Uterus (tissue), 4 donors: ENCODE measurements around the gene SHB. TPM values are rescaled to one million over a fixed set of nuclear protein-coding genes. Genes with fewer than 3 reads are reported as not detected.

Source experiments
- DNase-seq, 2 donors: peaks; one replicate each; pipeline ENCODE4 v3.0.0-alpha.2; 2019 to 2020
- H3K27ac ChIP-seq, 2 donors: fragments of 200-600 bp; sonication (generic); 1 replicate in 1 of 2; 2 replicates in 1 of 2; pipeline ENCODE4 v1.5.1; 2016 to 2018
- H3K27me3 ChIP-seq, 2 donors: fragments of 200-600 bp; sonication (generic); one replicate each; pipeline ENCODE4 v1.5.1; 2018 to 2019; ENCODE audit warnings: control low read depth in 1 of 2
- H3K36me3 ChIP-seq, 2 donors: fragments of 200-600 bp; sonication (generic); one replicate each; pipeline ENCODE4 v1.5.1; 2019; ENCODE audit warnings: control low read depth in 1 of 2
- H3K4me1 ChIP-seq, 2 donors: fragments of 200-600 bp; sonication (generic); one replicate each; pipeline ENCODE4 v1.5.1; 2018 to 2019; ENCODE audit warnings: control low read depth in 1 of 2
- H3K4me3 ChIP-seq, 2 donors: fragments of 200-600 bp; sonication (generic); 1 replicate in 1 of 2; 2 replicates in 1 of 2; pipeline ENCODE4 v1.5.1; 2018 to 2019; ENCODE audit warnings: mild to moderate bottlenecking in 1 of 2
- H3K9me3 ChIP-seq, 2 donors: fragments of 200-600 bp; sonication (generic); one replicate each; pipeline ENCODE4 v1.5.1; 2019; ENCODE audit warnings: control low read depth in 1 of 2
- CTCF ChIP-seq, 4 experiments: fragments of 200-600 bp in 2 of 4; fragments of 450-650 bp in 2 of 4; sonication (generic) in 2 of 4; IDR thresholded peaks; one replicate each; pipeline ENCODE4 v1.5.1; 2016 to 2019; ENCODE audit warnings: antibody characterized with exemption in 4 of 4, mild to moderate bottlenecking in 2 of 4, moderate library complexity in 1 of 4
- POLR2A ChIP-seq, 2 donors: fragments of 450-650 bp; IDR thresholded peaks; one replicate each; pipeline ENCODE4 v1.6.1; 2016; ENCODE audit warnings: antibody characterized with exemption in 2 of 2, mild to moderate bottlenecking in 1 of 2, moderate library complexity in 1 of 2
- intact Hi-C: fragments of 100-400 bp; cut with DNase I; formaldehyde crosslinking; loops from one replicate; pipeline ENCODE4 v1.15.1; 2023; ENCODE audit warnings: low total_unique reads
- total RNA-seq, 4 donors: library from RNA; depleted of rRNA in 3 of 4; stranded (reverse); fragments of >200 nt in 3 of 4; gene quantifications; one replicate each; pipeline versions ENCODE4 v1.1.0 to v1.2.4, GENCODE V29; 2014 to 2023
- donor health status: DM: yes; HTN: yes; CAD: no.

Gene SHB
- total RNA-seq, 4 donors from 2014 or later = 3.5 to 19.6 (median 7.3) TPM

- TF ChIP-seq CTCF (IDR thresholded peaks at IDR 0.05) = no peak
- TF ChIP-seq POLR2A (IDR thresholded peaks at IDR 0.05) = no peak
- Histone ChIP-seq H3K36me3 (no peaks in the 10 kb centered on the region), H3K4me1 (no peaks in the 10 kb centered on the region), H3K9me3 (no peaks in the 10 kb centered on the region), H3K4me3 (no peak overlapping the region), H3K27ac (peak overlapping the region; percentile 25 to 55), H3K27me3 (no peaks in the 10 kb centered on the region)
- no peak for DNase-seq
- intact Hi-C loops = no loop called here
Measured at GRCh38 chr9:38059233-38059936, 9.6 kb downstream of the SHB start.

- peak overlapping the region; percentile 25 to 55 for H3K27ac ChIP-seq
- H3K9me3 ChIP-seq = no peaks in the 10 kb centered on the region
- intact Hi-C loops = no loop called here
- DNase-seq = no peak
- TF ChIP-seq POLR2A (IDR thresholded peaks at IDR 0.05) (no peak), CTCF (IDR thresholded peaks at IDR 0.05) (no peak)
- no peak overlapping the region for H3K4me3 ChIP-seq
- no peaks in the 10 kb centered on the region for H3K27me3 ChIP-seq
- H3K36me3 ChIP-seq = no peaks in the 10 kb centered on the region
- no peaks in the 10 kb centered on the region for H3K4me1 ChIP-seq
Measured at GRCh38 chr9:38058452-38059232, 10.4 kb downstream of the SHB start.

- DNase-seq = no peak
- no peaks in the 10 kb centered on the region for H3K4me1 ChIP-seq
- TF ChIP-seq CTCF (IDR thresholded peaks at IDR 0.05) = no peak
- TF ChIP-seq POLR2A (IDR thresholded peaks at IDR 0.05) = no peak
- intact Hi-C loops = no loop called here
- no peak overlapping the region for H3K27ac ChIP-seq
- no peaks in the 10 kb centered on the region for H3K9me3 ChIP-seq
- no peaks in the 10 kb centered on the region for H3K36me3 ChIP-seq
- H3K27me3 ChIP-seq = no peaks in the 10 kb centered on the region
- H3K4me3 ChIP-seq = no peak overlapping the region
Measured at GRCh38 chr9:38057416-38058195, 11.4 kb downstream of the SHB start.

- H3K27me3 ChIP-seq = no peaks in the 10 kb centered on the region
- no peaks in the 10 kb centered on the region for H3K9me3 ChIP-seq
- intact Hi-C loops = no loop called here
- DNase-seq = no peak
- no peak overlapping the region for H3K4me3 ChIP-seq
- no peak for TF ChIP-seq POLR2A (IDR thresholded peaks at IDR 0.05)
- TF ChIP-seq CTCF (IDR thresholded peaks at IDR 0.05) = no peak
- H3K27ac ChIP-seq = no peak overlapping the region
- H3K4me1 ChIP-seq = no peaks in the 10 kb centered on the region
- no peaks in the 10 kb centered on the region for H3K36me3 ChIP-seq
Measured at GRCh38 chr9:38054653-38055052, 14.4 kb downstream of the SHB start.
